K562 (cell line): Measurements from ENCODE around the gene PDIA4. TPM values are rescaled to one million over a fixed set of nuclear protein-coding genes. Genes with fewer than 3 reads are reported as not detected.

Source experiments
- MGA ChIP-seq: fragments of 450-650 bp; IDR thresholded peaks from 2 replicates; pipeline ENCODE4 v1.6.1; 2016; ENCODE audit warnings: mild to moderate bottlenecking, moderate library complexity
- NR0B1 ChIP-seq: fragments of 450-650 bp; IDR thresholded peaks from one replicate; pipeline ENCODE4 v1.6.1; 2018; ENCODE audit warnings: mild to moderate bottlenecking, moderate library complexity; ENCODE audit not compliant: partially characterized antibody
- NR2C1 ChIP-seq, 2 experiments: fragments of 450-650 bp; IDR thresholded peaks; 2 replicates each; pipeline ENCODE4 v1.6.1; 2017; ENCODE audit warnings: mild to moderate bottlenecking in 2 of 2, antibody characterized with exemption in 1 of 2, inconsistent platforms in 1 of 2, missing compliant biosample characterization in 1 of 2, missing genetic modification characterization in 1 of 2
- POLR2AphosphoS5 ChIP-seq: IDR thresholded peaks from 2 replicates; pipeline ENCODE4 v1.6.1; 2011; ENCODE audit warnings: mild to moderate bottlenecking, low read depth, low read length, moderate library complexity; ENCODE audit not compliant: control insufficient read depth, insufficient read depth
- TAF9B ChIP-seq: fragments of 450-650 bp; IDR thresholded peaks from 2 replicates; pipeline ENCODE4 v1.6.1; 2018; ENCODE audit warnings: mild to moderate bottlenecking; ENCODE audit not compliant: partially characterized antibody
- ZNF280A ChIP-seq: fragments of 450-650 bp; IDR thresholded peaks from 2 replicates; pipeline ENCODE4 v1.6.1; 2018; ENCODE audit warnings: mild to moderate bottlenecking, low read depth; ENCODE audit not compliant: partially characterized antibody
- polyA plus RNA-seq, 8 experiments: library from polyadenylated mRNA; depleted of rRNA in 4 of 8; stranded (reverse) in 5 of 8; unstranded in 3 of 8; fragments of >200 nt; fragmentation: Nextera tagmentation in 2 of 8; fragmentation: Illumina TruSeq in 1 of 8; extraction: Ambion mirVana in 2 of 8; extraction: Trizol in 1 of 8; gene quantifications; 2 replicates each; pipeline versions ENCODE4 v1.2.1 to v1.2.3, GENCODE V29; 2011 to 2014; ENCODE audit warnings: inconsistent platforms in 1 of 8, missing spikeins in 1 of 8
- total RNA-seq, 7 experiments: library from RNA; depleted of rRNA in 6 of 7; stranded (reverse); fragments of >200 nt in 6 of 7; fragmentation: Illumina TruSeq in 2 of 7; extraction: Trizol in 2 of 7; gene quantifications; 2 replicates each; pipeline versions ENCODE4 v1.2.1 to v1.2.3, GENCODE V29; 2011 to 2021; ENCODE audit warnings: low replicate concordance in 1 of 7
- TF ChIP-seq, protein P1 (sequence below): IDR thresholded peaks from 2 replicates; pipeline ENCODE4 v1.6.1; 2011; ENCODE audit warnings: borderline replicate concordance, low read depth, mild to moderate bottlenecking, moderate library complexity, low read length; ENCODE audit not compliant: insufficient read depth, poor library complexity, severe bottlenecking

Gene PDIA4
- total and polyA plus RNA-seq, 9 of the 15 experiments (the other 6 are each of a cell fraction or from before 2014, with no cell fraction given): 9.1 to 175 (median 146) TPM

- TF ChIP-seq ZNF280A (no peak), NR2C1 (IDR thresholded peaks at IDR 0.05) (no peak), NR2C1 (tag; IDR thresholded peaks at IDR 0.05) (no peak), NR0B1 (no peak), MGA (peak; percentile 98), TAF9B (peak; percentile 10), POLR2AphosphoS5 (peak; percentile 91)
- TF ChIP-seq, protein P1, sequence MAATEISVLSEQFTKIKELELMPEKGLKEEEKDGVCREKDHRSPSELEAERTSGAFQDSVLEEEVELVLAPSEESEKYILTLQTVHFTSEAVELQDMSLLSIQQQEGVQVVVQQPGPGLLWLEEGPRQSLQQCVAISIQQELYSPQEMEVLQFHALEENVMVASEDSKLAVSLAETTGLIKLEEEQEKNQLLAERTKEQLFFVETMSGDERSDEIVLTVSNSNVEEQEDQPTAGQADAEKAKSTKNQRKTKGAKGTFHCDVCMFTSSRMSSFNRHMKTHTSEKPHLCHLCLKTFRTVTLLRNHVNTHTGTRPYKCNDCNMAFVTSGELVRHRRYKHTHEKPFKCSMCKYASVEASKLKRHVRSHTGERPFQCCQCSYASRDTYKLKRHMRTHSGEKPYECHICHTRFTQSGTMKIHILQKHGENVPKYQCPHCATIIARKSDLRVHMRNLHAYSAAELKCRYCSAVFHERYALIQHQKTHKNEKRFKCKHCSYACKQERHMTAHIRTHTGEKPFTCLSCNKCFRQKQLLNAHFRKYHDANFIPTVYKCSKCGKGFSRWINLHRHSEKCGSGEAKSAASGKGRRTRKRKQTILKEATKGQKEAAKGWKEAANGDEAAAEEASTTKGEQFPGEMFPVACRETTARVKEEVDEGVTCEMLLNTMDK: peak; percentile 33
Observed at GRCh38 chr7:149028346-149029109, at the start of gene PDIA4 (continued).
